GM12878 (cell line): ENCODE results near the gene GRK6. TPM values are rescaled to one million over a fixed set of nuclear protein-coding genes. Genes with fewer than 3 reads are reported as not detected.

ENCODE experiments used
- BACH1 ChIP-seq: fragments of 450-650 bp; IDR thresholded peaks from 2 replicates; pipeline ENCODE4 v1.6.1; 2017; ENCODE audit warnings: mild to moderate bottlenecking, borderline replicate concordance
- BCL11A ChIP-seq: IDR thresholded peaks from 2 replicates; pipeline ENCODE4 v1.6.1; 2011; ENCODE audit warnings: low read depth, low read length
- BRCA1 ChIP-seq: IDR thresholded peaks from 2 replicates; pipeline ENCODE4 v1.6.1; 2011; ENCODE audit warnings: low read depth, low read length, improper control_type of control experiment
- CBFB ChIP-seq: IDR thresholded peaks from 2 replicates; pipeline ENCODE4 v1.6.1; 2016; ENCODE audit warnings: antibody characterized with exemption, low read depth
- EED ChIP-seq: sonication (generic); IDR thresholded peaks from 2 replicates; pipeline ENCODE4 v1.6.1; 2016; ENCODE audit warnings: antibody characterized with exemption, low read depth
- EGR1 ChIP-seq, 2 experiments: IDR thresholded peaks; 1 replicate in 1 of 2; 2 replicates in 1 of 2; pipeline ENCODE4 v1.6.1; 2011 to 2012; ENCODE audit warnings: low read depth in 2 of 2, low read length in 2 of 2, borderline replicate concordance in 1 of 2, mild to moderate bottlenecking in 1 of 2, moderate library complexity in 1 of 2
- EP300 ChIP-seq, 2 experiments: fragments of 150-350 bp in 1 of 2; IDR thresholded peaks; 2 replicates each; pipeline ENCODE4 v1.6.1; 2011 to 2012; ENCODE audit warnings: low read depth in 2 of 2, low read length in 2 of 2, borderline replicate concordance in 1 of 2, improper control_type of control experiment in 1 of 2, inconsistent platforms in 1 of 2; ENCODE audit not compliant: control insufficient read depth in 1 of 2
- FOS ChIP-seq: IDR thresholded peaks from 3 replicates; pipeline ENCODE4 v1.6.1; 2011; ENCODE audit warnings: borderline replicate concordance; ENCODE audit not compliant: insufficient read length; ENCODE audit errors: extremely low read depth
- FOXK2 ChIP-seq: fragments of 450-650 bp; IDR thresholded peaks from 2 replicates; pipeline ENCODE4 v1.6.1; 2017; ENCODE audit warnings: mild to moderate bottlenecking, moderate library complexity
- JUNB ChIP-seq: IDR thresholded peaks from 2 replicates; pipeline ENCODE4 v1.6.1; 2016; ENCODE audit warnings: antibody characterized with exemption, mild to moderate bottlenecking
- NFIC ChIP-seq: IDR thresholded peaks from 2 replicates; pipeline ENCODE4 v1.6.1; 2012; ENCODE audit warnings: low read depth, mild to moderate bottlenecking, inconsistent platforms, low read length, moderate library complexity
- NFYB ChIP-seq: IDR thresholded peaks from 2 replicates; pipeline ENCODE4 v1.6.1; 2011; ENCODE audit warnings: low read depth, mild to moderate bottlenecking, low read length, improper control_type of control experiment, moderate library complexity; ENCODE audit not compliant: insufficient read depth
- POLR2A ChIP-seq: IDR thresholded peaks from 2 replicates; pipeline ENCODE4 v1.6.1; 2011; ENCODE audit warnings: low read depth, mild to moderate bottlenecking, low read length
- RAD51 ChIP-seq: fragments of 450-650 bp; IDR thresholded peaks from 2 replicates; pipeline ENCODE4 v1.6.1; 2016; ENCODE audit warnings: moderate library complexity, mild to moderate bottlenecking, inconsistent platforms
- RB1 ChIP-seq: fragments of 450-650 bp; formaldehyde crosslinking; IDR thresholded peaks from 2 replicates; pipeline ENCODE4 v1.6.1; 2017; ENCODE audit warnings: mild to moderate bottlenecking, borderline replicate concordance
- SPI1 ChIP-seq: IDR thresholded peaks from 2 replicates; pipeline ENCODE4 v1.6.1; 2011; ENCODE audit warnings: low read depth, mild to moderate bottlenecking, low read length, moderate library complexity, borderline replicate concordance; ENCODE audit not compliant: insufficient read depth
- SREBF1 ChIP-seq: IDR thresholded peaks from 2 replicates; pipeline ENCODE4 v1.6.1; 2012; ENCODE audit warnings: mild to moderate bottlenecking, low read length
- STAT3 ChIP-seq: IDR thresholded peaks from 2 replicates; pipeline ENCODE4 v1.6.1; 2011; ENCODE audit warnings: low read depth, low read length, improper control_type of control experiment
- TAF1 ChIP-seq: IDR thresholded peaks from 2 replicates; pipeline ENCODE4 v1.6.1; 2011; ENCODE audit warnings: mild to moderate bottlenecking, low read depth, low read length, borderline replicate concordance
- YY1 ChIP-seq: IDR thresholded peaks from 2 replicates; pipeline ENCODE4 v1.6.1; 2011; ENCODE audit warnings: low read depth, mild to moderate bottlenecking, low read length
- polyA plus RNA-seq, 11 experiments: library from polyadenylated mRNA; depleted of rRNA in 4 of 11; unstranded in 6 of 11; stranded (reverse) in 5 of 11; fragments of >200 nt; fragmentation: Nextera tagmentation in 4 of 11; fragmentation: Illumina TruSeq in 1 of 11; extraction: Ambion mirVana in 4 of 11; extraction: Trizol in 1 of 11; gene quantifications; 1 replicate in 1 of 11; 2 replicates in 10 of 11; pipeline versions ENCODE4 v1.2.1 to v1.2.3, GENCODE V29; 2011 to 2016; ENCODE audit warnings: inconsistent platforms in 2 of 11, missing spikeins in 2 of 11, low read depth in 1 of 11
- total RNA-seq, 4 experiments: library from RNA; depleted of rRNA in 3 of 4; stranded (reverse); fragments of >200 nt in 3 of 4; fragmentation: Illumina TruSeq in 1 of 4; extraction: Trizol in 1 of 4; gene quantifications; 2 replicates each; pipeline versions ENCODE4 v1.2.1 to v1.2.3, GENCODE V29; 2013 to 2021
- TF ChIP-seq, protein P1 (sequence below): fragments of 450-650 bp; formaldehyde crosslinking; IDR thresholded peaks from 2 replicates; pipeline ENCODE4 v1.4.0; 2020; ENCODE audit warnings: mild to moderate bottlenecking, moderate library complexity
- TF ChIP-seq, protein P2 (sequence below): fragments of 150-350 bp; IDR thresholded peaks from 2 replicates; pipeline ENCODE4 v1.6.1; 2014; ENCODE audit warnings: mild to moderate bottlenecking, low read depth, low read length
- TF ChIP-seq, protein P3 (sequence below): IDR thresholded peaks from 2 replicates; pipeline ENCODE4 v1.6.1; 2012; ENCODE audit warnings: low read depth, low read length, improper control_type of control experiment
- TF ChIP-seq, protein P4 (sequence below): IDR thresholded peaks from 2 replicates; pipeline ENCODE4 v1.6.1; 2012; ENCODE audit warnings: low read length, inconsistent platforms

GRK6 gene
- total and polyA plus RNA-seq, 10 of the 15 experiments (the other 5 are each of a cell fraction or from before 2014, with no cell fraction given) = 0.79 to 124 (median 41.6) TPM

DNA sequence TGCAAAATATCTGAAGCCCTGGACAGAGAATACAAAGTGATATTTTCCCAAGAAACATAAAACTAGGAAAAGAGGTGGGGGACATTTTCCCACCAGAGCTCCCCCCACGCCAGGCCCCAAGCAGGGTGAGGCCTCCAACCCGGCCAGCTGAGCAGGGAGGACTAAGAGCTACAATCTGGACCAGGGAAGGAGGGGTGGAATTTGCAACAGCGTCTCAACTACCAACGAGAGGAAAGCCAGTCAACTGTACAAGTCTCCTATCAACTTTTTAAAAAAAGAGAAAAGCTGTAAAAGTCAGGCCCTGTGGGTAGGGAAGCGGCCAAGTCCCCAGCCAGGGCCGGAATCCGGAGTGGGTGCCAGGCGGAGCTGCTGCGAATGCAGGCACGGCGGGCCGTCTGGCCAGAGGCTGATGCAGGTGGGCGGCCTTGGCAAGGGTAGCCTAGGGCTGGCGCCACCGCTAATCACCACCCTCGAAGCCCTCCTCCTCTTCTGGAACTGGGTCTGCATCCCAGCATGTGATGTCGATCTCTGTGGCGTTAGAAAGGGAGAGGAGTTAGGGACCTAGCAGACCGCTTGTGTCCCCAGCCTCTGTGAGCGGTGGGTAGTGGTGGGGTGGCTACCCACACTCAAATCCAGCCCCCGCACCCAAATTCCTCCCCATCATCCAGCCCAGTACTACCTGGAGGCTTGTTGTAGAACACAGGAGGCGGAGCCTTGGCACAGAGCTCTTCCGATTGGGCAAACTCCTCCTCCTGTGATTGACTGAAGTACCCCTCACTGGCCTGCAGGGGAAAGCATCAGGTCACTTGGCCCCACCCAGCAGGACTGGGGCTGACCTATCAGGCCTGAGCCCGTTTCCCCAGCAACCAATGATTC is 30.7 kb downstream of the GRK6 start (continued):
- TF ChIP-seq STAT3 = no peak
- TF ChIP-seq BACH1 = no peak
- TF ChIP-seq BRCA1 = no peak
- no peak for TF ChIP-seq FOS
- TF ChIP-seq SREBF1 = no peak
- no peak for TF ChIP-seq EP300 (IDR thresholded peaks at IDR 0.05; ENCODE audit: borderline replicate concordance in 1 of 2, control insufficient read depth in 1 of 2, low read depth in 2 of 2, low read length in 2 of 2)
- TF ChIP-seq NFIC = no peak
- no peak for TF ChIP-seq BCL11A
- TF ChIP-seq NFYB = peak; percentile 82
- TF ChIP-seq, protein P1, sequence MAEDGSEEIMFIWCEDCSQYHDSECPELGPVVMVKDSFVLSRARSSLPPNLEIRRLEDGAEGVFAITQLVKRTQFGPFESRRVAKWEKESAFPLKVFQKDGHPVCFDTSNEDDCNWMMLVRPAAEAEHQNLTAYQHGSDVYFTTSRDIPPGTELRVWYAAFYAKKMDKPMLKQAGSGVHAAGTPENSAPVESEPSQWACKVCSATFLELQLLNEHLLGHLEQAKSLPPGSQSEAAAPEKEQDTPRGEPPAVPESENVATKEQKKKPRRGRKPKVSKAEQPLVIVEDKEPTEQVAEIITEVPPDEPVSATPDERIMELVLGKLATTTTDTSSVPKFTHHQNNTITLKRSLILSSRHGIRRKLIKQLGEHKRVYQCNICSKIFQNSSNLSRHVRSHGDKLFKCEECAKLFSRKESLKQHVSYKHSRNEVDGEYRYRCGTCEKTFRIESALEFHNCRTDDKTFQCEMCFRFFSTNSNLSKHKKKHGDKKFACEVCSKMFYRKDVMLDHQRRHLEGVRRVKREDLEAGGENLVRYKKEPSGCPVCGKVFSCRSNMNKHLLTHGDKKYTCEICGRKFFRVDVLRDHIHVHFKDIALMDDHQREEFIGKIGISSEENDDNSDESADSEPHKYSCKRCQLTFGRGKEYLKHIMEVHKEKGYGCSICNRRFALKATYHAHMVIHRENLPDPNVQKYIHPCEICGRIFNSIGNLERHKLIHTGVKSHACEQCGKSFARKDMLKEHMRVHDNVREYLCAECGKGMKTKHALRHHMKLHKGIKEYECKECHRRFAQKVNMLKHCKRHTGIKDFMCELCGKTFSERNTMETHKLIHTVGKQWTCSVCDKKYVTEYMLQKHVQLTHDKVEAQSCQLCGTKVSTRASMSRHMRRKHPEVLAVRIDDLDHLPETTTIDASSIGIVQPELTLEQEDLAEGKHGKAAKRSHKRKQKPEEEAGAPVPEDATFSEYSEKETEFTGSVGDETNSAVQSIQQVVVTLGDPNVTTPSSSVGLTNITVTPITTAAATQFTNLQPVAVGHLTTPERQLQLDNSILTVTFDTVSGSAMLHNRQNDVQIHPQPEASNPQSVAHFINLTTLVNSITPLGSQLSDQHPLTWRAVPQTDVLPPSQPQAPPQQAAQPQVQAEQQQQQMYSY (CRISPR knock-in tag) = no peak
- no peak for TF ChIP-seq YY1
- TF ChIP-seq RB1 = no peak
- TF ChIP-seq SPI1 = no peak
- TF ChIP-seq POLR2A = no peak
- no peak for TF ChIP-seq FOXK2
- TF ChIP-seq, protein P2, sequence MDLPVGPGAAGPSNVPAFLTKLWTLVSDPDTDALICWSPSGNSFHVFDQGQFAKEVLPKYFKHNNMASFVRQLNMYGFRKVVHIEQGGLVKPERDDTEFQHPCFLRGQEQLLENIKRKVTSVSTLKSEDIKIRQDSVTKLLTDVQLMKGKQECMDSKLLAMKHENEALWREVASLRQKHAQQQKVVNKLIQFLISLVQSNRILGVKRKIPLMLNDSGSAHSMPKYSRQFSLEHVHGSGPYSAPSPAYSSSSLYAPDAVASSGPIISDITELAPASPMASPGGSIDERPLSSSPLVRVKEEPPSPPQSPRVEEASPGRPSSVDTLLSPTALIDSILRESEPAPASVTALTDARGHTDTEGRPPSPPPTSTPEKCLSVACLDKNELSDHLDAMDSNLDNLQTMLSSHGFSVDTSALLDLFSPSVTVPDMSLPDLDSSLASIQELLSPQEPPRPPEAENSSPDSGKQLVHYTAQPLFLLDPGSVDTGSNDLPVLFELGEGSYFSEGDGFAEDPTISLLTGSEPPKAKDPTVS = no peak
- TF ChIP-seq EGR1 (IDR thresholded peaks at IDR 0.05; ENCODE audit: borderline replicate concordance in 1 of 2, low read depth in 2 of 2, low read length in 2 of 2) = no peak
- TF ChIP-seq JUNB = no peak
- TF ChIP-seq CBFB = no peak
- no peak for TF ChIP-seq EED
- TF ChIP-seq, protein P3, sequence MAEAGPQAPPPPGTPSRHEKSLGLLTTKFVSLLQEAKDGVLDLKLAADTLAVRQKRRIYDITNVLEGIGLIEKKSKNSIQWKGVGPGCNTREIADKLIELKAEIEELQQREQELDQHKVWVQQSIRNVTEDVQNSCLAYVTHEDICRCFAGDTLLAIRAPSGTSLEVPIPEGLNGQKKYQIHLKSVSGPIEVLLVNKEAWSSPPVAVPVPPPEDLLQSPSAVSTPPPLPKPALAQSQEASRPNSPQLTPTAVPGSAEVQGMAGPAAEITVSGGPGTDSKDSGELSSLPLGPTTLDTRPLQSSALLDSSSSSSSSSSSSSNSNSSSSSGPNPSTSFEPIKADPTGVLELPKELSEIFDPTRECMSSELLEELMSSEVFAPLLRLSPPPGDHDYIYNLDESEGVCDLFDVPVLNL = no peak
- TF ChIP-seq TAF1 = no peak
- no peak for TF ChIP-seq RAD51
- TF ChIP-seq, protein P4, sequence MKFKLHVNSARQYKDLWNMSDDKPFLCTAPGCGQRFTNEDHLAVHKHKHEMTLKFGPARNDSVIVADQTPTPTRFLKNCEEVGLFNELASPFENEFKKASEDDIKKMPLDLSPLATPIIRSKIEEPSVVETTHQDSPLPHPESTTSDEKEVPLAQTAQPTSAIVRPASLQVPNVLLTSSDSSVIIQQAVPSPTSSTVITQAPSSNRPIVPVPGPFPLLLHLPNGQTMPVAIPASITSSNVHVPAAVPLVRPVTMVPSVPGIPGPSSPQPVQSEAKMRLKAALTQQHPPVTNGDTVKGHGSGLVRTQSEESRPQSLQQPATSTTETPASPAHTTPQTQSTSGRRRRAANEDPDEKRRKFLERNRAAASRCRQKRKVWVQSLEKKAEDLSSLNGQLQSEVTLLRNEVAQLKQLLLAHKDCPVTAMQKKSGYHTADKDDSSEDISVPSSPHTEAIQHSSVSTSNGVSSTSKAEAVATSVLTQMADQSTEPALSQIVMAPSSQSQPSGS = no peak
